Measurements from ENCODE around the gene TMEM132E. TPM values are rescaled to one million over a fixed set of nuclear protein-coding genes. Genes with fewer than 3 reads are reported as not detected.

The TMEM132E gene
- total RNA-seq, 2 donors from 2014 or later = not detected

- H3K27ac Mint-ChIP-seq = no peak overlapping the region
- ATAC-seq (no peak), DNase-seq (ENCODE audit: low spot score in 2 of 2) (no peak)
- H3K36me3 Mint-ChIP-seq = no peaks in the 10 kb centered on the region
- no peaks in the 10 kb centered on the region for H3K9me3 Mint-ChIP-seq
Observed at GRCh38 chr17:34656801-34657200, 77.4 kb downstream of the TMEM132E start.

- no peak overlapping the region for H3K27ac Mint-ChIP-seq
- no peaks in the 10 kb centered on the region for H3K9me3 Mint-ChIP-seq
- no peaks in the 10 kb centered on the region for H3K36me3 Mint-ChIP-seq
- DNase-seq (ENCODE audit: low spot score in 2 of 2) (no peak), ATAC-seq (peak in 1 of 2 donors; percentile 37)
Observed at GRCh38 chr17:34658811-34659560, 79.6 kb downstream of the TMEM132E start.

- Mint-ChIP-seq H3K9me3 (no peaks in the 10 kb centered on the region), H3K27ac (no peak overlapping the region), H3K36me3 (no peaks in the 10 kb centered on the region)
- ATAC-seq (no peak), DNase-seq (ENCODE audit: low spot score in 2 of 2) (no peak)
Observed at GRCh38 chr17:34663714-34664113, 84.3 kb downstream of the TMEM132E start.

GRCh38 chr17:34665150-34665806 lies 85.9 kb downstream of the TMEM132E start:
- Mint-ChIP-seq H3K36me3 (no peaks in the 10 kb centered on the region), H3K9me3 (no peaks in the 10 kb centered on the region), H3K27ac (peak overlapping the region; percentile 34 to 65)
- DNase-seq (ENCODE audit: low spot score in 2 of 2) (no peak), ATAC-seq (no peak)

GRCh38 chr17:34665819-34666763 lies 86.7 kb downstream of the TMEM132E start:
- ATAC-seq = no peak
- Mint-ChIP-seq H3K36me3 (no peaks in the 10 kb centered on the region), H3K27ac (peak overlapping the region; percentile 34 to 65), H3K9me3 (no peaks in the 10 kb centered on the region)
- no peak for DNase-seq (ENCODE audit: low spot score in 2 of 2)

GRCh38 chr17:34667656-34668055 lies 88.3 kb downstream of the TMEM132E start:
- no peaks in the 10 kb centered on the region for H3K9me3 Mint-ChIP-seq
- ATAC-seq (no peak), DNase-seq (ENCODE audit: low spot score in 2 of 2) (no peak)
- no peak overlapping the region for H3K27ac Mint-ChIP-seq
- H3K36me3 Mint-ChIP-seq = no peaks in the 10 kb centered on the region

- H3K27ac Mint-ChIP-seq = no peak overlapping the region
- no peak for DNase-seq (ENCODE audit: low spot score in 2 of 2)
- H3K9me3 Mint-ChIP-seq = no peaks in the 10 kb centered on the region
- ATAC-seq = no peak
- no peaks in the 10 kb centered on the region for H3K36me3 Mint-ChIP-seq
Observed at GRCh38 chr17:34668206-34668605, 88.8 kb downstream of the TMEM132E start.

GRCh38 chr17:34669511-34669910 lies 90.1 kb downstream of the TMEM132E start:
- peak overlapping the region in 1 of 2 donors; percentile 62 for H3K27ac Mint-ChIP-seq
- no peaks in the 10 kb centered on the region for H3K36me3 Mint-ChIP-seq
- DNase-seq (ENCODE audit: low spot score in 2 of 2) = no peak
- no peak for ATAC-seq
- H3K9me3 Mint-ChIP-seq = no peaks in the 10 kb centered on the region

GRCh38 chr17:34670618-34671017 lies 91.2 kb downstream of the TMEM132E start:
- no peaks in the 10 kb centered on the region for H3K36me3 Mint-ChIP-seq
- no peak for DNase-seq (ENCODE audit: low spot score in 2 of 2)
- H3K27ac Mint-ChIP-seq = no peak overlapping the region
- ATAC-seq = no peak
- H3K9me3 Mint-ChIP-seq = no peaks in the 10 kb centered on the region

GRCh38 chr17:34671191-34671590 lies 91.8 kb downstream of the TMEM132E start:
- H3K27ac Mint-ChIP-seq = no peak overlapping the region
- DNase-seq (ENCODE audit: low spot score in 2 of 2) (no peak), ATAC-seq (no peak)
- H3K9me3 Mint-ChIP-seq = no peaks in the 10 kb centered on the region
- no peaks in the 10 kb centered on the region for H3K36me3 Mint-ChIP-seq

GRCh38 chr17:34672176-34672785 lies 92.9 kb downstream of the TMEM132E start:
- no peak for ATAC-seq
- no peaks in the 10 kb centered on the region for H3K36me3 Mint-ChIP-seq
- no peaks in the 10 kb centered on the region for H3K9me3 Mint-ChIP-seq
- no peak for DNase-seq (ENCODE audit: low spot score in 2 of 2)
- no peak overlapping the region for H3K27ac Mint-ChIP-seq

GRCh38 chr17:34673516-34673915 lies 94.1 kb downstream of the TMEM132E start:
- ATAC-seq (no peak), DNase-seq (ENCODE audit: low spot score in 2 of 2) (no peak)
- Mint-ChIP-seq H3K36me3 (no peaks in the 10 kb centered on the region), H3K27ac (no peak overlapping the region), H3K9me3 (no peaks in the 10 kb centered on the region)

- no peaks in the 10 kb centered on the region for H3K36me3 Mint-ChIP-seq
- ATAC-seq (no peak), DNase-seq (ENCODE audit: low spot score in 2 of 2) (no peak)
- H3K9me3 Mint-ChIP-seq = no peaks in the 10 kb centered on the region
- no peak overlapping the region for H3K27ac Mint-ChIP-seq
Observed at GRCh38 chr17:34673995-34674890, 94.9 kb downstream of the TMEM132E start.

GRCh38 chr17:34675143-34675542 lies 95.8 kb downstream of the TMEM132E start:
- ATAC-seq (no peak), DNase-seq (ENCODE audit: low spot score in 2 of 2) (no peak)
- no peak overlapping the region for H3K27ac Mint-ChIP-seq
- H3K9me3 Mint-ChIP-seq = no peaks in the 10 kb centered on the region
- H3K36me3 Mint-ChIP-seq = no peaks in the 10 kb centered on the region

GRCh38 chr17:34675605-34676004 lies 96.2 kb downstream of the TMEM132E start:
- no peak overlapping the region for H3K27ac Mint-ChIP-seq
- ATAC-seq = no peak
- H3K36me3 Mint-ChIP-seq = no peaks in the 10 kb centered on the region
- DNase-seq (ENCODE audit: low spot score in 2 of 2) = no peak
- H3K9me3 Mint-ChIP-seq = no peaks in the 10 kb centered on the region

- H3K9me3 Mint-ChIP-seq = peaks cover 0 to 3% of the 10 kb centered on the region in 2 donors
Observed at GRCh38 chr17:34680151-34680550, 100.8 kb downstream of the TMEM132E start.

More at GRCh38 chr17:34680151-34680550, 100.8 kb downstream of the TMEM132E start:
- no peak for ATAC-seq
- H3K36me3 Mint-ChIP-seq = no peaks in the 10 kb centered on the region
- no peak overlapping the region for H3K27ac Mint-ChIP-seq
- no peak for DNase-seq (ENCODE audit: low spot score in 2 of 2)

Measured in activated naive CD4-positive, alpha-beta T cell treated with anti-CD3 and anti-CD28 coated beads, Interleukin-2, amount 50 U/mL, for 72 hours (primary cell).